ENCODE results near the gene ADAM20.

The ADAM20 gene

DNA sequence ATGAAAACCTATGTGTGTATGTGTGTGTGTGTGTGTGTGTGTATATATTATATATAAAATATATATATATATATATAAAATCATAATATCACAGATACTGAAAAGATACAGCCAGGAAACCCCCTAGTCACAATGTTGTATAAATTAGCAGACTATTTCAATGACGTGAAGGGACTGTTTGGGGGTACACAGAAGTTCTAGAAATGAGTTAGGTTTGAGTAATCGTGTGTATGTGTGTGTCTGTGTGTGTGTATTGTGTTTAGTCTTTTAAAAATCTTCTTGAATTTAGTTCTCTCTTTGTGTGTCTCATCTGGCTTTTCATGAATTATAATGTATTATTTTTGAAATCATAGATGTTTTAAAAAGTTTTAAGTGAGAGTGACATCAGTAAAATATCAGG lies 61.0 kb downstream of the ADAM20 start:
- Histone ChIP-seq H3K4me2 (ENCODE audit: low read length) (no peak overlapping the region), H3K4me1 (ENCODE audit: control insufficient read depth, low read length) (no peaks in the 10 kb centered on the region), H3K9me2 (replicated peaks; ENCODE audit: control insufficient read depth, low read length) (no peaks in the 10 kb centered on the region), H3K27me3 (ENCODE audit: control insufficient read depth, low read length) (no peaks in the 10 kb centered on the region), H4K20me1 (ENCODE audit: control insufficient read depth, insufficient read depth, low read depth, low read length) (no peaks in the 10 kb centered on the region), H3K9me3 (ENCODE audit: control insufficient read depth, insufficient read depth, low read length) (no peaks in the 10 kb centered on the region), H3K4me3 (ENCODE audit: low read length) (no peak overlapping the region), H3F3A (ENCODE audit: control insufficient read depth, insufficient read depth) (no peaks in the 10 kb centered on the region), H3K36me3 (ENCODE audit: control insufficient read depth, low read length) (no peaks in the 10 kb centered on the region), H3K79me2 (ENCODE audit: control insufficient read depth, low read length) (no peaks in the 10 kb centered on the region), H3K27ac (ENCODE audit: low read depth, low read length) (no peak overlapping the region)
- TF ChIP-seq EZH2phosphoT487 (IDR thresholded peaks at IDR 0.05; ENCODE audit: borderline replicate concordance, low read length), result no peak
- TF ChIP-seq, protein P1, sequence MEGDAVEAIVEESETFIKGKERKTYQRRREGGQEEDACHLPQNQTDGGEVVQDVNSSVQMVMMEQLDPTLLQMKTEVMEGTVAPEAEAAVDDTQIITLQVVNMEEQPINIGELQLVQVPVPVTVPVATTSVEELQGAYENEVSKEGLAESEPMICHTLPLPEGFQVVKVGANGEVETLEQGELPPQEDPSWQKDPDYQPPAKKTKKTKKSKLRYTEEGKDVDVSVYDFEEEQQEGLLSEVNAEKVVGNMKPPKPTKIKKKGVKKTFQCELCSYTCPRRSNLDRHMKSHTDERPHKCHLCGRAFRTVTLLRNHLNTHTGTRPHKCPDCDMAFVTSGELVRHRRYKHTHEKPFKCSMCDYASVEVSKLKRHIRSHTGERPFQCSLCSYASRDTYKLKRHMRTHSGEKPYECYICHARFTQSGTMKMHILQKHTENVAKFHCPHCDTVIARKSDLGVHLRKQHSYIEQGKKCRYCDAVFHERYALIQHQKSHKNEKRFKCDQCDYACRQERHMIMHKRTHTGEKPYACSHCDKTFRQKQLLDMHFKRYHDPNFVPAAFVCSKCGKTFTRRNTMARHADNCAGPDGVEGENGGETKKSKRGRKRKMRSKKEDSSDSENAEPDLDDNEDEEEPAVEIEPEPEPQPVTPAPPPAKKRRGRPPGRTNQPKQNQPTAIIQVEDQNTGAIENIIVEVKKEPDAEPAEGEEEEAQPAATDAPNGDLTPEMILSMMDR (IDR thresholded peaks at IDR 0.05; ENCODE audit: low read depth, low read length, poor library complexity, severe bottlenecking), result no peak

Data from DOHH2 (cell line).